Neural cell (in vitro differentiated cells): ENCODE data around the gene TRPM5. TPM values are rescaled to one million over a fixed set of nuclear protein-coding genes. Genes with fewer than 3 reads are reported as not detected.

Experiments
- H2AFZ ChIP-seq: fragments of 200-600, 300-800 bp; sonication (generic), shearing (Covaris generic); 2 replicates; pipeline ENCODE4 v1.6.0; 2014; ENCODE audit warnings: low read depth, mild to moderate bottlenecking, antibody characterized with exemption, low read length, moderate library complexity
- H3F3A ChIP-seq: fragments of 200-600 bp; shearing (Covaris generic); 2 replicates; pipeline ENCODE4 v1.6.1; 2016; ENCODE audit warnings: mild to moderate bottlenecking, moderate library complexity, mixed read lengths, antibody characterized with exemption, low read length; ENCODE audit not compliant: insufficient read depth, poor library complexity, severe bottlenecking
- H3K27ac ChIP-seq: fragments of 200-600, 300-800 bp; sonication (generic), shearing (Covaris generic); 2 replicates; pipeline ENCODE4 v1.5.1; 2014; ENCODE audit warnings: mild to moderate bottlenecking, low read length, moderate library complexity
- H3K27me3 ChIP-seq: fragments of 300-800, 200-600 bp; sonication (generic), shearing (Covaris generic); 2 replicates; pipeline ENCODE4 v1.6.0; 2014; ENCODE audit warnings: mild to moderate bottlenecking, low read depth, low read length, moderate library complexity; ENCODE audit not compliant: insufficient read depth
- H3K36me3 ChIP-seq: fragments of 300-800, 200-600 bp; sonication (generic), shearing (Covaris generic); 2 replicates; pipeline ENCODE4 v1.5.1; 2014; ENCODE audit warnings: mild to moderate bottlenecking, antibody characterized with exemption, low read length, moderate library complexity; ENCODE audit not compliant: insufficient read depth
- H3K4me2 ChIP-seq: fragments of 300-800, 200-600 bp; sonication (generic), shearing (Covaris generic); 2 replicates; pipeline ENCODE4 v1.6.0; 2014; ENCODE audit warnings: mild to moderate bottlenecking, low read length
- H3K4me3 ChIP-seq: fragments of 300-800, 200-600 bp; sonication (generic), shearing (Covaris generic); 2 replicates; pipeline ENCODE4 v1.5.1; 2014; ENCODE audit warnings: mild to moderate bottlenecking, low read length, moderate library complexity
- H3K79me2 ChIP-seq: fragments of 200-600 bp; shearing (Covaris generic); replicated peaks from 2 replicates; pipeline ENCODE4 v1.6.0; 2014; ENCODE audit warnings: mild to moderate bottlenecking, low read length, moderate library complexity; ENCODE audit not compliant: insufficient read depth
- H3K9ac ChIP-seq: fragments of 300-800, 200-600 bp; sonication (generic), shearing (Covaris generic); 2 replicates; pipeline ENCODE4 v1.6.1; 2016; ENCODE audit warnings: mild to moderate bottlenecking, low read length, mixed read lengths
- H3K9me2 ChIP-seq: fragments of 200-600 bp; shearing (Covaris generic); 2 replicates; pipeline ENCODE4 v1.6.1; 2016; ENCODE audit warnings: mild to moderate bottlenecking, low read length, mixed read lengths; ENCODE audit not compliant: insufficient read depth
- H3K9me3 ChIP-seq: fragments of 200-600, 300-800 bp; sonication (generic), shearing (Covaris generic); 2 replicates; pipeline ENCODE4 v1.6.1; 2016; ENCODE audit warnings: mild to moderate bottlenecking, mixed run types, low read length, moderate library complexity, mixed read lengths
- H4K20me1 ChIP-seq: fragments of 200-600 bp; shearing (Covaris generic); 2 replicates; pipeline ENCODE4 v1.6.1; 2016; ENCODE audit warnings: mild to moderate bottlenecking, mixed run types; ENCODE audit not compliant: insufficient read depth
- CTCF ChIP-seq: fragments of 450-650 bp; IDR thresholded peaks from 2 replicates; pipeline ENCODE4 v1.5.1; 2014; ENCODE audit warnings: antibody characterized with exemption, mild to moderate bottlenecking, moderate library complexity; ENCODE audit not compliant: poor library complexity, severe bottlenecking
- EP300 ChIP-seq: fragments of 450-650 bp; conservative IDR thresholded peaks from 2 replicates; pipeline ENCODE4 v1.6.1; 2014; ENCODE audit warnings: antibody characterized with exemption, mild to moderate bottlenecking, moderate library complexity; ENCODE audit not compliant: poor library complexity, severe bottlenecking
- EZH2 ChIP-seq: fragments of 200-600, 300-800 bp; shearing (Covaris generic), sonication (generic); IDR thresholded peaks from 2 replicates; pipeline ENCODE4 v1.6.1; 2014; ENCODE audit warnings: antibody characterized with exemption, low read length, borderline replicate concordance, mild to moderate bottlenecking; ENCODE audit not compliant: insufficient read depth, poor library complexity, severe bottlenecking
- MXI1 ChIP-seq: fragments of 450-650 bp; conservative IDR thresholded peaks from 2 replicates; pipeline ENCODE4 v1.6.1; 2014; ENCODE audit warnings: antibody characterized with exemption, mild to moderate bottlenecking; ENCODE audit not compliant: poor library complexity, severe bottlenecking
- POLR2AphosphoS5 ChIP-seq: IDR thresholded peaks from 2 replicates; pipeline ENCODE4 v1.6.1; 2012
- RAD21 ChIP-seq: fragments of 450-650 bp; conservative IDR thresholded peaks from 2 replicates; pipeline ENCODE4 v1.6.1; 2014; ENCODE audit warnings: antibody characterized with exemption, mild to moderate bottlenecking, moderate library complexity
- SMC3 ChIP-seq: fragments of 450-650 bp; conservative IDR thresholded peaks from 2 replicates; pipeline ENCODE4 v1.6.1; 2014; ENCODE audit warnings: antibody characterized with exemption, mild to moderate bottlenecking, moderate library complexity; ENCODE audit not compliant: poor library complexity
- TAF1 ChIP-seq: IDR thresholded peaks from 2 replicates; pipeline ENCODE4 v1.6.1; 2012; ENCODE audit warnings: low read depth
- polyA plus RNA-seq: library from polyadenylated mRNA; depleted of rRNA; stranded (reverse); fragments of >200 nt; gene quantifications from 2 replicates; pipeline ENCODE4 v1.2.3, GENCODE V29; 2014
- TF ChIP-seq, protein P1 (sequence below): IDR thresholded peaks from 2 replicates; pipeline ENCODE4 v1.6.1; 2012; ENCODE audit warnings: borderline replicate concordance

Gene TRPM5
- polyA plus RNA-seq, 1 donor from 2014 or later: not detected

GRCh38 chr11:2468363-2469235 is 24.3 kb upstream of the TRPM5 start:
- TF ChIP-seq CTCF: no peak
- TF ChIP-seq SMC3: no peak
- no peak for TF ChIP-seq EZH2
- no peak for TF ChIP-seq RAD21
- no peak for TF ChIP-seq MXI1
- no peak for TF ChIP-seq POLR2AphosphoS5
- no peak for TF ChIP-seq EP300
- TF ChIP-seq TAF1: no peak
- TF ChIP-seq, protein P1, sequence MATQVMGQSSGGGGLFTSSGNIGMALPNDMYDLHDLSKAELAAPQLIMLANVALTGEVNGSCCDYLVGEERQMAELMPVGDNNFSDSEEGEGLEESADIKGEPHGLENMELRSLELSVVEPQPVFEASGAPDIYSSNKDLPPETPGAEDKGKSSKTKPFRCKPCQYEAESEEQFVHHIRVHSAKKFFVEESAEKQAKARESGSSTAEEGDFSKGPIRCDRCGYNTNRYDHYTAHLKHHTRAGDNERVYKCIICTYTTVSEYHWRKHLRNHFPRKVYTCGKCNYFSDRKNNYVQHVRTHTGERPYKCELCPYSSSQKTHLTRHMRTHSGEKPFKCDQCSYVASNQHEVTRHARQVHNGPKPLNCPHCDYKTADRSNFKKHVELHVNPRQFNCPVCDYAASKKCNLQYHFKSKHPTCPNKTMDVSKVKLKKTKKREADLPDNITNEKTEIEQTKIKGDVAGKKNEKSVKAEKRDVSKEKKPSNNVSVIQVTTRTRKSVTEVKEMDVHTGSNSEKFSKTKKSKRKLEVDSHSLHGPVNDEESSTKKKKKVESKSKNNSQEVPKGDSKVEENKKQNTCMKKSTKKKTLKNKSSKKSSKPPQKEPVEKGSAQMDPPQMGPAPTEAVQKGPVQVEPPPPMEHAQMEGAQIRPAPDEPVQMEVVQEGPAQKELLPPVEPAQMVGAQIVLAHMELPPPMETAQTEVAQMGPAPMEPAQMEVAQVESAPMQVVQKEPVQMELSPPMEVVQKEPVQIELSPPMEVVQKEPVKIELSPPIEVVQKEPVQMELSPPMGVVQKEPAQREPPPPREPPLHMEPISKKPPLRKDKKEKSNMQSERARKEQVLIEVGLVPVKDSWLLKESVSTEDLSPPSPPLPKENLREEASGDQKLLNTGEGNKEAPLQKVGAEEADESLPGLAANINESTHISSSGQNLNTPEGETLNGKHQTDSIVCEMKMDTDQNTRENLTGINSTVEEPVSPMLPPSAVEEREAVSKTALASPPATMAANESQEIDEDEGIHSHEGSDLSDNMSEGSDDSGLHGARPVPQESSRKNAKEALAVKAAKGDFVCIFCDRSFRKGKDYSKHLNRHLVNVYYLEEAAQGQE: no peak
- Histone ChIP-seq H3K9me3 (no peaks in the 10 kb centered on the region), H3K9ac (no peak overlapping the region), H3K27ac (no peak overlapping the region), H3K4me2 (no peak overlapping the region), H3K27me3 (no peaks in the 10 kb centered on the region), H4K20me1 (no peaks in the 10 kb centered on the region), H3K79me2 (no peaks in the 10 kb centered on the region), H3K9me2 (no peaks in the 10 kb centered on the region), H2AFZ (no peak overlapping the region), H3K36me3 (no peaks in the 10 kb centered on the region), H3K4me3 (no peak overlapping the region), H3F3A (no peaks in the 10 kb centered on the region)

- Histone ChIP-seq H3F3A (no peaks in the 10 kb centered on the region), H3K36me3 (no peaks in the 10 kb centered on the region), H3K4me2 (no peak overlapping the region), H3K4me3 (no peak overlapping the region), H2AFZ (no peak overlapping the region), H3K79me2 (no peaks in the 10 kb centered on the region), H3K27me3 (no peaks in the 10 kb centered on the region), H3K9ac (no peak overlapping the region), H3K9me2 (no peaks in the 10 kb centered on the region), H3K27ac (no peak overlapping the region), H4K20me1 (no peaks in the 10 kb centered on the region), H3K9me3 (no peaks in the 10 kb centered on the region)
- TF ChIP-seq CTCF (no peak), EZH2 (no peak), MXI1 (no peak), RAD21 (no peak), EP300 (no peak), POLR2AphosphoS5 (no peak)
- TF ChIP-seq, protein P1: no peak
Measured at GRCh38 chr11:2467695-2468055, 23.4 kb upstream of the TRPM5 start.
